Liver (tissue), 9 donors: ENCODE data around the gene TMEM87B. TPM values are rescaled to one million over a fixed set of nuclear protein-coding genes. Genes with fewer than 3 reads are reported as not detected.

Experiments
- DNase-seq: peaks from one replicate; pipeline ENCODE4 v3.0.0-alpha.2; 2017; ENCODE audit warnings: low spot score
- H3K27ac ChIP-seq, 2 donors: one replicate each; pipeline ENCODE4 v1.7.0; 2013; ENCODE audit warnings: inconsistent platforms in 2 of 2, low read length in 2 of 2, control low read depth in 1 of 2, low read depth in 1 of 2, mild to moderate bottlenecking in 1 of 2
- H3K27me3 ChIP-seq, 4 donors: one replicate each; pipeline versions ENCODE4 v1.6.1 to v1.7.0; 2013; ENCODE audit warnings: low read length in 3 of 4, inconsistent platforms in 1 of 4, mild to moderate bottlenecking in 1 of 4, moderate library complexity in 1 of 4; ENCODE audit not compliant: control insufficient read depth in 4 of 4, insufficient read depth in 4 of 4
- H3K36me3 ChIP-seq, 4 donors: one replicate each; pipeline versions ENCODE4 v1.6.1 to v1.7.0; 2013; ENCODE audit warnings: low read length in 3 of 4, mild to moderate bottlenecking in 3 of 4, low read depth in 1 of 4, moderate library complexity in 1 of 4; ENCODE audit not compliant: control insufficient read depth in 4 of 4, insufficient read depth in 3 of 4
- H3K4me1 ChIP-seq, 4 donors: one replicate each; pipeline versions ENCODE4 v1.6.1 to v1.7.0; 2013; ENCODE audit warnings: low read length in 3 of 4, mild to moderate bottlenecking in 3 of 4, moderate library complexity in 1 of 4; ENCODE audit not compliant: control insufficient read depth in 4 of 4, insufficient read depth in 4 of 4
- H3K4me3 ChIP-seq, 3 donors: one replicate each; pipeline versions ENCODE4 v1.6.1 to v1.7.0; 2013; ENCODE audit warnings: low read length in 3 of 3, control low read depth in 1 of 3, low read depth in 1 of 3, mild to moderate bottlenecking in 1 of 3
- H3K9ac ChIP-seq, 2 donors: one replicate each; pipeline ENCODE4 v1.7.0; 2013; ENCODE audit warnings: low read length in 2 of 2, mild to moderate bottlenecking in 2 of 2, moderate library complexity in 2 of 2, control low read depth in 1 of 2, low read depth in 1 of 2
- H3K9me3 ChIP-seq, 4 donors: one replicate each; pipeline versions ENCODE4 v1.6.1 to v1.7.0; 2013; ENCODE audit warnings: low read length in 3 of 4; ENCODE audit not compliant: control insufficient read depth in 4 of 4
- FOXA2 ChIP-seq: IDR thresholded peaks from 2 replicates; pipeline ENCODE4 v1.6.1; 2016; ENCODE audit warnings: antibody characterized with exemption
- HNF4A ChIP-seq, 2 donors: conservative IDR thresholded peaks; 2 replicates each; pipeline ENCODE4 v1.6.1; 2016; ENCODE audit warnings: antibody characterized with exemption in 2 of 2, mild to moderate bottlenecking in 2 of 2
- HNF4G ChIP-seq: IDR thresholded peaks from 2 replicates; pipeline ENCODE4 v1.6.1; 2016; ENCODE audit warnings: antibody characterized with exemption
- MAX ChIP-seq: IDR thresholded peaks from 2 replicates; pipeline ENCODE4 v1.6.1; 2016; ENCODE audit warnings: antibody characterized with exemption
- NR2F2 ChIP-seq: IDR thresholded peaks from 2 replicates; pipeline ENCODE4 v1.6.1; 2016; ENCODE audit warnings: antibody characterized with exemption
- RAD21 ChIP-seq, 2 donors: IDR thresholded peaks; 2 replicates each; pipeline ENCODE4 v1.6.1; 2016; ENCODE audit warnings: antibody characterized with exemption in 2 of 2, mild to moderate bottlenecking in 2 of 2
- RXRA ChIP-seq, 2 donors: IDR thresholded peaks; 2 replicates each; pipeline ENCODE4 v1.6.1; 2017 to 2018; ENCODE audit warnings: antibody characterized with exemption in 2 of 2, mild to moderate bottlenecking in 1 of 2
- SP1 ChIP-seq: IDR thresholded peaks from 2 replicates; pipeline ENCODE4 v1.6.1; 2018; ENCODE audit warnings: antibody characterized with exemption, mild to moderate bottlenecking
- TAF1 ChIP-seq: conservative IDR thresholded peaks from 2 replicates; pipeline ENCODE4 v1.6.1; 2016; ENCODE audit warnings: antibody characterized with exemption, mild to moderate bottlenecking
- ZBTB33 ChIP-seq: IDR thresholded peaks from 2 replicates; pipeline ENCODE4 v1.6.1; 2016; ENCODE audit warnings: antibody characterized with exemption
- WGBS: extraction: QIAGEN DNeasy Blood & Tissue Kit; methylation state at CpG from one replicate; pipeline ENCODE4 v1.1.7; 2013; 5-methylcytosine and 5-hydroxymethylcytosine counted together
- polyA plus RNA-seq, 2 donors: library from polyadenylated mRNA; stranded (reverse) in 1 of 2; unstranded in 1 of 2; fragments of 200-250 nt in 1 of 2; fragments of >200 nt in 1 of 2; fragmentation: Nextera tagmentation in 1 of 2; extraction: Ambion mirVana in 1 of 2; gene quantifications; one replicate each; pipeline versions ENCODE4 v1.2.1 to v1.2.3, GENCODE V29; 2013 to 2015
- total RNA-seq, 2 donors: library from RNA; depleted of rRNA; stranded (reverse); fragments of >200 nt; gene quantifications; one replicate each; pipeline ENCODE4 v1.2.3, GENCODE V29; 2014
- TF ChIP-seq, protein P1 (sequence below): fragments of 150-350 bp; IDR thresholded peaks from 2 replicates; pipeline ENCODE4 v1.5.1; 2017; ENCODE audit warnings: improper control_type of control experiment, low read depth, low read length; ENCODE audit not compliant: missing input control
- donor health status: healthy.
- donor health status: healthy.
- donor health status: healthy.
- donor health status: healthy.
- donor health status: healthy.

Gene TMEM87B
- total and polyA plus RNA-seq, 4 donors = 3.6 to 10.1 (median 6.0) TPM

- Histone ChIP-seq H3K27ac (no peak overlapping the region), H3K4me1 (peaks cover 0 to 9% (median 3%) of the 10 kb centered on the region in 4 donors), H3K36me3 (no peaks in the 10 kb centered on the region), H3K9ac (no peak overlapping the region), H3K27me3 (no peaks in the 10 kb centered on the region), H3K9me3 (no peaks in the 10 kb centered on the region), H3K4me3 (no peak overlapping the region)
- no peak for DNase-seq
- WGBS = 95% methylated on average over 52 of the region's 52 CpGs
- TF ChIP-seq, protein P1, sequence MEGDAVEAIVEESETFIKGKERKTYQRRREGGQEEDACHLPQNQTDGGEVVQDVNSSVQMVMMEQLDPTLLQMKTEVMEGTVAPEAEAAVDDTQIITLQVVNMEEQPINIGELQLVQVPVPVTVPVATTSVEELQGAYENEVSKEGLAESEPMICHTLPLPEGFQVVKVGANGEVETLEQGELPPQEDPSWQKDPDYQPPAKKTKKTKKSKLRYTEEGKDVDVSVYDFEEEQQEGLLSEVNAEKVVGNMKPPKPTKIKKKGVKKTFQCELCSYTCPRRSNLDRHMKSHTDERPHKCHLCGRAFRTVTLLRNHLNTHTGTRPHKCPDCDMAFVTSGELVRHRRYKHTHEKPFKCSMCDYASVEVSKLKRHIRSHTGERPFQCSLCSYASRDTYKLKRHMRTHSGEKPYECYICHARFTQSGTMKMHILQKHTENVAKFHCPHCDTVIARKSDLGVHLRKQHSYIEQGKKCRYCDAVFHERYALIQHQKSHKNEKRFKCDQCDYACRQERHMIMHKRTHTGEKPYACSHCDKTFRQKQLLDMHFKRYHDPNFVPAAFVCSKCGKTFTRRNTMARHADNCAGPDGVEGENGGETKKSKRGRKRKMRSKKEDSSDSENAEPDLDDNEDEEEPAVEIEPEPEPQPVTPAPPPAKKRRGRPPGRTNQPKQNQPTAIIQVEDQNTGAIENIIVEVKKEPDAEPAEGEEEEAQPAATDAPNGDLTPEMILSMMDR = no peak
Measured at GRCh38 chr2:112160283-112161250, 105.5 kb downstream of the TMEM87B start.

DNA sequence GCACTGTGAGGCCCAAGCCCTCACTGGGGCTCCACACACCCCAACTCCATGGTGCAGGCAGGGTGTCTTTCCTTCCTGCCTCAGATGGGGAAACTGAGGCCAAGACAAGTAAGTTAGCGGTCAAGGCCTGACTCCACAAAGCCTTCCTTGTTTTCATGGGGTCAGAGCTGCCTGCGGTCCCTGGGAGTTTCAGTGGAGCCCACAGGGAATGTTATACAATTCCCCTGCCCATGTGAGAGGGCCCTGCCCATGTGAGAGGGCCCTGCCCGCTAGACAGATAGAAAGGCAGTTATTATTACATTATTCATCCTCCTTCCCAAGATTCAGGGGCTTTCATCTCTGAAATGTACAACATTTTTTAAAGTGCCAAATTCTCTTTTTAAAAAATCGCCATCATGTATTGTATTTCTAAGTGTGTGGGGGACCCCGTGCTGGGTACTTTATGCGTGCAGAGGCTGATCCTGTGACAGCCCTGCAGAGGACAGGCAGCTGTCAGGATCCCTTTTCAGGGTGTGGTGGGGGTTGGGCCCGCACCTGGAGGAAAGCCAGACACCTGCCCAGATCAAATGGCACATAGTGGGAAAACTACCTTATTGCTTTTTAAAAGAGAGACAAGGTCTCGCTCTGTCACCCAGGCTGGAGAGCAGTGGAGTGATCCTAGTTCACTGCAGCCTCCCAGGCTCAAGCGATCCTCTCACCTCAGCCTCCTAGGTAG is 106.5 kb downstream of the TMEM87B start:
- H3K9me3 ChIP-seq = no peaks in the 10 kb centered on the region
- no peak overlapping the region for H3K9ac ChIP-seq
- no peak for DNase-seq
- H3K27ac ChIP-seq = no peak overlapping the region
- no peak overlapping the region for H3K4me3 ChIP-seq
- H3K27me3 ChIP-seq = no peaks in the 10 kb centered on the region
- H3K4me1 ChIP-seq = peaks cover 0 to 4% (median 2%) of the 10 kb centered on the region in 4 donors
- H3K36me3 ChIP-seq = no peaks in the 10 kb centered on the region
- TF ChIP-seq FOXA2 (no peak), ZBTB33 (no peak), RAD21 (IDR thresholded peaks at IDR 0.05) (no peak), HNF4A (conservative IDR thresholded peaks at IDR 0.05) (no peak), NR2F2 (no peak), MAX (no peak), HNF4G (no peak), RXRA (IDR thresholded peaks at IDR 0.05) (no peak), TAF1 (no peak)
- WGBS = 94% methylated on average over 9 of the region's 9 CpGs

DNA sequence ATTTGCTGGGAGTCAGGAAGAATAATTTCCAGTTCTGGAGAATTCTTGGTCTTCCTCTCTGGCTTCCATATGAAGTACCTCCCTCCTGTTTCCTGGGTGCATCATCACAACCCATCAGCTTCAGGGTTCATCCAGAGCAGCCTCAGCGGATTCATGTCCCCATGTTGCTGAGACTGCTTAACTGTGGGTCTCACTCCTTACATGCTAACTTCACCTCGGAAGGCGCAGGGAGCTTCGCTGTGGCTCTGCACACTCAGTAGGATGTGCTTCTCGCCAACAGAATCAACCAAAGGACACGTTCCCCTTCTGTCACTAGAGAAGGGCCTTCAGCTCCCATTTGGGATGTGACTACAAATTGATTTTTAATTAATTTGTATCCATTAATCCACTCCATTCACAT is 107.3 kb downstream of the TMEM87B start:
- DNase-seq = no peak
- 96% methylated on average over 6 of the region's 6 CpGs for WGBS
- H3K4me1 ChIP-seq = peaks cover 0 to 4% (median 2%) of the 10 kb centered on the region in 4 donors
- H3K27ac ChIP-seq = no peak overlapping the region
- no peaks in the 10 kb centered on the region for H3K9me3 ChIP-seq
- H3K36me3 ChIP-seq = no peaks in the 10 kb centered on the region
- H3K4me3 ChIP-seq = no peak overlapping the region
- no peak overlapping the region for H3K9ac ChIP-seq
- H3K27me3 ChIP-seq = no peaks in the 10 kb centered on the region
- no peak for TF ChIP-seq HNF4G
- no peak for TF ChIP-seq SP1
